ENCODE measurements around the gene HHIP.

The HHIP gene

DNA sequence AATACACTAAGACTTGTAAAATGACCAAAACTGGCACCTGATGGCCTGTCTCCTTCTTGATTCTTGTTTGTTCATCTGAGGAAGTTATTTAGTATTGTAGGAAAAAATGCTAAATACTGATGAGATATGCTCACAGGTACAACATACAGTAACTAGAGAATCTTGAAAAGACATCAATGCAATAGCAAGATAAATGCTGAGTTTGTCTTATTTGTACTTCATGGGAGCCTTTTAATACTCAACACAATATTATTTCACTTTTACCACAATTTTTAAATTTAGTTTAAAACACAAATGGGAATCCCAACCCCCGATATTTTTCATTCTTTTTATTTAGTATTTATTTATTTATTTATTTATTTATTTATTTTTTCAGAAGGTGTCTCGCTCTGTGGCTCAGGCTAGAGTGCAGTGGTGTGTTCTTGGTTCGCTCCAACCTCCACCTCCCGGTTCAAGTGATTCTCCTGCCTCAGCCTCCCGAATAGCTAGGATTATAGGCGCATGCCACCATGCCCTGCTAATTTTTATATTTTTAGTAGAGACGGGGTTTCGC, 12.1 kb downstream of the HHIP start:
- DNase-seq (ENCODE audit: low read depth), result no peak

DNA sequence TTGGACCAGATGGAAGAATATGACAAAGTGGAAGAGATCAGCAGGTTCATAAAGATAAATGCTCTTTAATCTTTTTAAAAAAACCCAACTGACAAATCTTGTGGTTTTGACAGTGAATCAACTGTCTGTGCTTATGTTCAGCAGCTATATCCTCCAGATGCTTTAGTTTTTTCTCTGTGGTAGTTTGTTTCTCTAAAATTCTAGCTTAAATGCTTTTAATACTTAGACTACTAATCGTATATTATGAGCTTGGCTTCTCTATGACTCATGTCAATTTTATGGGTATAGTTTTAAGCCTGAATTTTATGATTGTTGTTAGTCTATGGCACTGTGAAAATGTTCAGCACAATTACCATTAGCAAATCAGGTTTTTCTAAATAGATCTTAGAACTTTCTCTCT, 12.9 kb downstream of the HHIP start:
- no peak for DNase-seq (ENCODE audit: low read depth)

DNA sequence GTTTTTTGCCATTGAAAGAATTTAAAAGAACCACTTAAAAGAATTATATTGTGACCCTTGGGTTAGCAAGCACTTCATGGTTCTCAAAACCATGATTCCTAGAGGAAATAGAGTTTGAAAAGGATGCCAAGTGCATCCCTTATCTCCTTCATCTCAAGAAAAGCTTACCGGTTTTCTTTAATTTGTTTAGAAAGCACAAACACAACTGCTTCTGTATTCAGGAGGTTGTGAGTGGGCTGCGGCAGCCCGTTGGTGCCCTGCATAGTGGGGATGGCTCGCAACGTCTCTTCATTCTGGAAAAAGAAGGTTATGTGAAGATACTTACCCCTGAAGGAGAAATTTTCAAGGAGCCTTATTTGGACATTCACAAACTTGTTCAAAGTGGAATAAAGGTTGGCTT, 13.5 kb downstream of the HHIP start:
- DNase-seq (ENCODE audit: low read depth), result no peak

DNA sequence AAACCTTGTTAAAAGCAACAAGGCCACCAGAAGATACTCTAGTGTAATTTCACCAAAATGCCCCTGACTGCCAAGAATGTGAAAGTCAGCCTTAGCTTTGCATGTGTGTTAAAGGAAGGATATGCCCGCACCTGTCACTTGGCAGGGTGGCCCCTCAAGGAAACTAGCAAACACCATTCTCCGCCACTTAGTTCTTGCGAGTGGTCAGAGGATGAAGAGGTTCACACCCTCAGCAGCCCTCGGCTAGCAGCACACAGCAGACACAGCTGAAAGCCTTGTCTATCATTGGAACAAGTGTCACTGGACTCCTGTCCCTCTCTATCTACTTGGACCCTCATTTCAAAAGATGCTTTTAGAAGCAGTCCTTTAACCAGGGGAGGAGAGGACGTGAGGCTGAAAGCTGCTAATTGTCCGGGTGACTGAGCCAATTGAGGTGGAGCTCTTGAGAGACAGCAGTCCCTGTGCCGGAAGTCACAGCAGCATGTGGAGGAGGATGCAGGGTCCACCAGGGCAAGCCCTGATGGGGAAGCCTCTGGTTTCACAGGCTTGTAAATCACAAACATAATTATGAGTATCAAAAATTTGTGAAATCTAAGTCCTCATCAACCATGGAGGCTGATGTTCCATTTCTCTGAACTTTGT, 18.0 kb downstream of the HHIP start:
- DNase-seq (ENCODE audit: low read depth), result no peak

DNA sequence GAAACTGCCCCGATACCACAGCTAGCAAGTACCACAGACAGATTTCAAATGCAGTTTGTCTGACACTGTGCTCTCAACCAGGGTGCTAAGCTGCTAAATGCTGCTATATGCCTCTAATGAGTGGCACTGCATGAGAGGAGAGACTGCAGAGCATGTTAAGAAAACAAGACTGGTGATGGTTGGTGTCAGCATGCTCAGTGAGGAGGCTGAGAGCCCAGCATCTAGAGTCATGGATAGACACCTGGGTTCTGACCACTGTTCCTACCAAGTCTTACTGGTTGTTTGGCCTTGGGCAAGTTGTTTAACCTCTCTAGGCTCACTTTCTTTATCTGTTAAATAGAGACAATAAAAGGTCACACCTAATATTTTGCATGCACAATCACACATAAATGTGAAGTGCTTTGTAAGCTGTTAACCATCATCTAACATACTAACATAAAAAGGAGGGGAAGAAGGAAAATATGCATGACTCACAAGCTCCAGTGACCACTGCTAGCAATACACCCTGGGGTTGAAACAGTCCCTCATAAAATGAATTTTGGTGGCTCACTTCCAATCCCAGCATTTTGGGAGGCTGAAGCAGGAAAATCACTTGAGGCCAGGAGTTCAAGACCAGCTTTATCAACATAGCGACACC, 20.7 kb downstream of the HHIP start:
- DNase-seq (ENCODE audit: low read depth), result no peak

DNA sequence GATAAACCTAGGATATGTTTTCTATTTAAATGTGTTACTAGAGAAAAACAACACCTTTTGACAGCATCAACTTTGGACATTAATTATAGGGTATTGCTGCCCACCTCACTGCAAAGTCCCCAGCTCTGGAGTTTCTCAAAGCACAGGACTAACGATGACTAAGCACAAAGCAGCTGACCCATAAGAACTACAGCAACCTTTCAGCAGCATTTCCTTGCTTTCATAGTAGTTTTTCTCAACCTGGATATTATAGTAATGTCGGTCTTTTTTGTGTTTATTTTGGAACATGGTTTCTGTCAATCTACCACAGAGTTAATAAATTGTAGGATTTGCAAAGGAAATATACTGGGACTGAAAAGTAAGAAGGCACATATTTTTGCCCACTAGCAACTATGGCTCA, 21.5 kb downstream of the HHIP start:
- DNase-seq (ENCODE audit: low read depth), result no peak

DNA sequence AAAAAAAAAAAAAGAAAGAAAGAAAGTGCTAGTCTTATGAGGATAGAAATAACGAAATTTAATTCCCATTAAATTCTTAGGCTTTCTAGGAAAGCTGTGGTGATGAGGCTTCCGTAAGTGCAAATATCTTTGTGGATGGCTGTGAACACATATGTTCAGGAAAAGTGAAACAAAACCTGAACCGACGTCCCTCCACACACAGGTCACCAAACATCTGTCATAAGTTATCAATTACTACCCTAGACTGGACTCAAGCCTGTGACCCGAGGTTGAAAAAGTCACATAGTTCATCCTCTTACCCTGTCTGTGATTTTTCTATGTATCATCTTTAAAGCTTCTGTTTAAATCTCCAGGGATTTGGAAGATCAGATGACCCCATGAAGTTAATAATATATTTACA, 24.8 kb downstream of the HHIP start:
- no peak for DNase-seq (ENCODE audit: low read depth)

DNA sequence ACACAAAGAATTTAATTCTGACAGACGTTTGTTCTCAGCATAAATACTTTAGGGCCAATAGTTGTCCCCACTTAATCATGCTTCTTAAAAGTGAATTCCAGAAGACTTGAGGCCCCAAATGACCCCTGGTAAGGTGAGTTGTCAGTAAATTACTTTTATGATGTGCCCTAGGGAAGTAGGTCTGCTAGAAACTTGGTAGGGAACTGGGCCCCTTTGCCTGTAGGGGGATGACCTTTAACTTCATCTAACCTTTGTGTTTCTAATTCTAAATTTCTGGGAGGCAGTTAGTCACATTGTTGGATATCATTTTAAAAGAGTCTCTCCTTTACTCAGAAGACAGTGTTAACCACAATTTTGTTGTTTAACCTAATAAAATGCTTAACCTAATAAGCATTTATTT, 28.8 kb downstream of the HHIP start:
- DNase-seq (ENCODE audit: low read depth), result no peak

DNA sequence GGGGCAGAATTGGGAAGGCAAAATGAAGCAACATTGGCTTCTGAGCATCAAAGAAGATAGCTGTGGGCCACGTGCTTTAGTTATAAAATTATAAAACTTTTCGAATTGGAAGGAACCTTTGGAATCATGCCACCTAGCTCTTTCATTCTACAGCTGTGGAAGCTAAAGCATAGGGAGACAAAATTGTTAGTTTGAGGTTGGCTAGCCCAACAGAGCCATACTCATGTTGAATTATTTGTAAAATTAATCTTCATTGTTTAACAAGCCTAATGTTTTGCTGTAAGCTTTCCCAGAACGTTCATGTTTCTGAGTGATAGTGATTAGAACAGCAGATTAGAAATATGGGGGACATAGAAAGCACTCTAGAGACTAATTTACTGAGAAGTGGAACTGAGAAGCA, 35.9 kb downstream of the HHIP start:
- no peak for DNase-seq (ENCODE audit: low read depth)

DNA sequence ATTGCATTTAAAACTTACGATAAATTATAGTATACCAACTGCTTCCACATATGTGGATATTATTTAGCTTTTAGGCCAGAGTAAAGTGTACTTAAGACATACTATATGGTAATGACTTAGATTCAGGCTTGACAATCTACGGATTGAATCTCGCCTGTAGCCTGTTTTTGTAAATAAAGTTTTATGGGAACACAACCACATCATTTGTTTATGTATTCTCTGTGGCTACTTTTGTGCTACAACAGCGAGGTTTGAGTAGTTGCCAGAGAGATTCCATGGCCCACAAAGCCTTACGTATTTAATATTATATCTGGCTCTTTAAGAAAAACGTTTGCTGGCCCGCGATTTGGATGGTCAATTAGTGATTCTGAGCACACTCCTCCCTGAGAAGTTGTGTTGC, 37.6 kb downstream of the HHIP start:
- no peak for DNase-seq (ENCODE audit: low read depth)

DNA sequence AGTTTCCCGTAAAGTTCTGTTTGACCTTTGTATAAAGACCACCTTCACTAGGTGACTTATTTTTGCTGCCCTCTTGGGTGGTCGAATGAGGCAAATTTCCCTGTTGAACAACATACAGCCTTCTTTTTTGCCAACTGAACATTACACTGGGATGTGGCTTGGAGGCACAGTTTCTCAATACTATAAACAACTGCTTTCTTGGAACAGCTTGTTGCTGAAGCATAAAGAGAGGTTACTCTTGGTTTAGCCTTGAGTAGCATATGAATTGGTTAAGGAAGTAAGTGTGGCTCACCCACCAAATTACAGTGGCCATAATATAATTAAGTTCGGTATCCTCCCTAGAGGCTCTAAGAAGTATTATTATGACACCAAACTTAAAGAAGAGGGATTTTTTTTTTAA, 40.0 kb downstream of the HHIP start:
- no peak for DNase-seq (ENCODE audit: low read depth)

DNA sequence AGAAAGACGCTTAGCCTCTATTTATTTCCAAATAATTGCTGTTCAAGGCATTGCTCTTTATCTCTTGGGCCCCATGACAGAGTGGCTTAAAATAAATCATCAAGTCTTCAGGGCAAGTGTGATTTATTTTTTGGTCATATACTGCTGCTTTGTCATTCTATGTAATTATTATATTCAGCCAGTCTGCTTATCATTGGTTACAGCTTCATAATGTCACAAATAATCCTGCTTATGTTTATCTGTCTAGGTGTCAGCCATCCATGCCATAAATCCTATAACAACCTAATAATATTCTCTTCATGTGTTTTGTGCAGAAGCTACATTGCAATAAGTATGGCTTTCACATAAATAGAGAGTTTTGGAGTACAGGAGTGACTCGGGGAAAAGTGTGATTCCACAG, 41.0 kb downstream of the HHIP start:
- no peak for DNase-seq (ENCODE audit: low read depth)

DNA sequence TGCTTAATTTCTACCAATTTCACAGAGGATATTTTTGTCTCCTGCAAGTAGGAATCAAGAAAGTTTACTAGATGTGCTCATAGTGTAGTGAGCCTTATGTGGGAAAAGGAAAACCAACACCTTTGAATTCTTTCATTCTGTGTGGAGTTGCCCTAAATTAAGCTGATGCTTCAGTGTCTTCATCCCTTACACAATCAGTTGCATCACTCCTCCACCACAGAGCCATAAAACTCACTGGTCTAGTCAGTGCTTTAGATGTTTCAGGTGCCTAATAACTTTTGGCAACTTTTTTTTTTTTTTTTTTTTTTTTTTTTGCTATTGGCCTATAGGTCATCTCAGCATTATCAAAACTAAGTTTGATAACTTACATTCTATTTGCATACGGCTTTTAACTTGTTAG, 41.5 kb downstream of the HHIP start:
- DNase-seq (ENCODE audit: low read depth), result no peak

DNA sequence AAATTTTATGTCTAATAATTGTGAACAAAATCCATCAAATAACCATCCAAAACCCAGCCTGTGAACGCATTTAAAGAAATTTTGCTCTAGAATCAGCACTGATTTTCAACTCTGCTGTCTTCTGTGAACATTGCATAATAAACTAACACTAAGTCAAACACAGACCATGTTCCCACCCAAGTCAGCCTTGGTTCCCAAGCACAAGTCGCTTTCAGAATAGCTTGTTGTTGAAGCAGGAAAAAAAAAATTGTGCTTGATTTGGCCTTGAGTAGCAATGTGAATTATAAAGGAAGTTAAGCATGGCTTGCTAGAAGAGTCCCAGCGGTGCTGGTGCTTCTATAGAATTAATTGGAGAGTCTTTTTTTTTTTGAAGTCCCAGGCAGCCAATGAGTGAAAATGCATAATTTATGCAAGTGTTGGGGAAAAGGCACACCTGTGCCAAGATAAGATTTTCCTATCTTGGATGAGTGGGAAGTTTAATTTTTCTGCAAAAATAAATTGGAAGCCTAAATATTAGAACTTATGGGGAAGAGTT, 42.1 kb downstream of the HHIP start:
- no peak for DNase-seq (ENCODE audit: low read depth)

DNA sequence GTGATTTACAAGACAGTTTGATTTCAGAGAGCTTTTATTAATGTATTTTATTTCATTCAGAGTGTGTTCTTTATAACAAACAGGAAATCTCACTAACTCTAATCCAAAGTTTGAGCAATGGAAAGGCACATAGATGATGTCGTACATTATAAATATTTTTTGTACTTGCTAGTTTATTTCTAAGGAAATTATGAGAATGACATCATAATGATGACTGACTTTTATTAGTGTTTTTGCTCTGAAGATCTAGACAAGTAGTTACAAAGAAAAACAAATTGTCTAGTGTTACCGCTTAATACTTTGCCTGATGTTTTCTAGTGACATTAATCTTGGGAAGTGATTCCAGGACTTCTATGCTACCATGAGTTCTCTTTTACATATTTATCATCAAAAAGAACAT, 43.2 kb downstream of the HHIP start:
- DNase-seq (ENCODE audit: low read depth), result no peak

DNA sequence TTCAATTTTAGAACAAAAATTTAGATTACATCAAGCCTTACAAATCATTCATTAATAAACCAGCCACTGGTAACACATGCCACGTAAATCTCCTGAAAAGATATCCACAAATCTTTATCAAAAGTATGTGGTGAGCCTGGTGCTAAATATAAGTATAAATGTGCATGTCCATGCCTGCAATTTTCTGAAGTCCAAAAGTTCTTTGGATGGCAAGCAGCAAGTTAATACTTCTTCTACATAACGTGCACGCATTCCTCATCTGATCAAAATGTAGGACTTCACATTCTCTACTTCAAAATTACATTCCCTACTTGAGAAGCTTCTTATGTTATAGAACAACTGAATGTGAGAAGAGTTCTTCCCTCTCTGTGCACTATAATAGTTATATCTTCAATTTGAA, 49.8 kb downstream of the HHIP start:
- no peak for DNase-seq (ENCODE audit: low read depth)

DNA sequence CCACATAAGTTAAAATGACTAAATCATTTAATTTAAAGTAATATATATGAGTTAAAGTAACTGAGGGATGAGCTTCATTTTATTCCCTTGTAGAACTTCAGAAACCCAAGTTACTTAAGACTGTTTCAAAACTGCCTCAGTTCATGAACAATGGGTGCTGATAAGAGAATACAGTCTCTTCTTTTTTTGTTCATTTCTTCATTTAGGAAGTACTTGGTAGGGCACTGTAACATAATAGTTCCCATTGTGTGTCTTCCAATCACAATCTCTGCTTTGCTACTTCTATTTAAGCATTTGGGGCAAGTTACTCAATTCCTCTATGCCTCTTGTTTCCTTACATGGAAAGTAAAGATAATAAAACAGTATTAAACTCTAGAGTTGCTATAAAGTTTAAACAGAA, 50.4 kb downstream of the HHIP start:
- DNase-seq (ENCODE audit: low read depth), result no peak

DNA sequence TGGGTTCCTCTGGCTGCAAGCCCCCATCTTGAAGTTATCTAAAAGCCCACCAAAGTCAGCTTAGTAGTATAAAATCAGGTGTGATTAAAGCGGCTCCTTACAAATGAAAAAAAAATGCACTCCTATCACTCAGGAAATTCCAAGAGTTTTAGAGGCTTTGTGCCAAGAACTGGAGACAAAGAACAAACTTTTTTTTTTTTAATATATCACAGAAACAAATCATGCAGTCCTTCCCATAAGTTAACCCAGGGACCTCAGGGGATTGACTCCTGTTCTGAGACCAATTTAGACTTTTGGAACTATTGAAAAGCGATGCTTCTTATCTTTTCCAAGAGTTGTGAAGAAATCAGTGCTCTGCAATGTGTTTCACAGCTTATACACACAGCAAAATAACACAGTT, 53.6 kb downstream of the HHIP start:
- no peak for DNase-seq (ENCODE audit: low read depth)

DNA sequence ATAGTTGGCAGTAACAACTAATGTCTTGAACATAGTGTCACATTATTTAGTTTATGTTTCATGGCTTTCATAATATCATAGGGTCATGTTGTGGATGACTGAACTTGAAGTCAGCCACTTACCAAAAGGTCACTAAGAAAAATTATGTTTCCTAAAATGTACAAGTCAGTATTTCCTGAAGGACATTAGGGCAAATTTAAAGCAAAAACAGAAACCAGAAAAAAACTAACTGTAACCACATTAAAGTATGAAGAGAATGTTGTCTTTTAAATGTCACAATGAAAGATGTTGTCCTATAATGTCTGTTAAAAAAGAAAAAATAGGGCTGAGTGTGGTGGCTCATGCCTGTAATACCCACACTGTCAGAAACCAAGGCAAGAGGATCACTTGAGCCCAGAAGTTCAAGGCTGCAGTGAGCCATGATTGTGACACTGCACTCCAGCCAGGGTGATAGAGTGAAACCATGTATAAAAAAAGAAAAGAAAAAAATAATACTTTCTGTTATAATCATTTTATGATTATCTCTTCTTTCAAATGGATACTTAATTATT, 55.8 kb downstream of the HHIP start:
- DNase-seq (ENCODE audit: low read depth), result no peak

DNA sequence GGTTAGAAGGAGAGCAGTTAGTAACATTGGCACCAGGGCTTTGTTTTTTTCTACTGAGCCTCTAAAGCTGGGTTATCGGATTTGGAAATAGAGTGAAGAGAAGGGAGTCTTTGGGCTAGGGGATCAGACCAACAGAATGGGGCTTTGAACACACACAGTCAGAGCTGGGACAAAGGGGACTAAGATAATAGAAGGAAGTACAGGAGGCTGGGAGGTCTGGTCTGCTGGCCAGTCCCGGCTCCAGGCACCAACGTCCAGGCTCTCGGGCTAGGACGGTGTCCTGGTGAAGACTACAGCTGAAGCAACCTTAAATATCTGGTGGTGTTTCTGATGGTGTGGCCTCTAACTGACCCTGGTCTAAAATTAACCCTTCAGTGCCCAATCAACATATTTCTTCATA, 57.5 kb downstream of the HHIP start:
- no peak for DNase-seq (ENCODE audit: low read depth)

DNA sequence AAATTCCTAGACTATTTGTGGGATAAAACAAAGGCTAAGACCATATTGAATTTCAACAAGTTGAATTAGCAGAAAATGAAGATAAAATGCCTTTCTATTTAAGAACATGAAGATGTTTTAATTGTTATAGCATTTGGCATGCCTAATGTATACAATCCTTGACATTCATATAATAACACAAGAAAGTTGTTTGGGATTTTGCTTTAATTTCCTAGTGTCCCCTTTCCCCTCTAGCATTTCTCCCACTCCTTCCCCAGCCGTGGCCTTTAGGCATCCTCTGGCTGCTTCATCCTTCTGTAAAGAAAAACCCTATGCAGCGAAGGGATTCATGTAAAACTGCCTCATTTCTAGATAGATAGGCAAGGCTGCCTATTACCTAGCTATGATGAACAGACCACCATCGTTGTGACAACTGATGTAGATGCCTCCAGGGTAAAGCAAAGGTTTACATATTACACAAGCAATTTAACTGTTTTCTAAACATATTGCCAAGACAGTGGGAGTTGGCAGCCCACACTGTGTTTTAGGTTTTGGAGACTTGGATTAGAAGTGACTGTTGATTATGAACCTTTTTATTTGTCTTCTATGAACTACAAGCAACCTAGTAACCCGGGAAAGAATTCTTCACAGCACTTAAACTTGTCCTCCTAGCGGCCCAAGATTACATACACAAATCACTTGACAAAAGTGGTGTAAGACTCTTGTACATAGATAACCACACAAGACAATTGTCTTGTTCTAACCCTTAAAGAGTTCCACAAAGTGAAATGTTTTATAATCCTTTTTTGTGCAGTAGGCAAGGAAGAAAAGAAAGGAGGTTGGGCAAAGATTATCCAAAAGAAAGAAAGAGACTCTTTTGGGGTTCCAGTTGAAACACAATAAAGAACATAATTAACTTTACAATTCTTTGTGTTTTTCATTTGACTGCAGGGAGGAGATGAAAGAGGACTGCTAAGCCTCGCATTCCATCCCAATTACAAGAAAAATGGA, 59.9 kb downstream of the HHIP start:
- DNase-seq (ENCODE audit: low read depth), result no peak

DNA sequence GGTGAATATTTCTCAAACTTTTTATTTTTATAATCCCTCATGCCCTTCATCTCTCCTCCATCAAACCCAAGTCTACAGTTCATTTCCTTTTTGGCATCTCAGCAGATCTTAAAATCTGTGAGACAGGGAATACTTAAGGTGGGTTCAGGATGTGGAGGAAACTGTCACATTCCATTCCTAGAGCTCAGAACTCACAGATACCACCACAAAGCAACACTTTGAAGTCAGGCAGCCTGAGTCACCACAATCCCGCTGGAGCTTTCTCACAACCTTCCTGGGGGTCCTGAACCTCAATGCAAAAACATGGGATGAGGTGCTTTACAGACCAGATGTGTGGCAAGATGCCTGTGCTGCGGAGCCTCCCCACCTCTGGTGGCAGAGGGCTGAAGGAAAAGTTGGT, 63.2 kb downstream of the HHIP start:
- no peak for DNase-seq (ENCODE audit: low read depth)
